ENCODE measurements around the gene EPYC.

The EPYC gene

DNA sequence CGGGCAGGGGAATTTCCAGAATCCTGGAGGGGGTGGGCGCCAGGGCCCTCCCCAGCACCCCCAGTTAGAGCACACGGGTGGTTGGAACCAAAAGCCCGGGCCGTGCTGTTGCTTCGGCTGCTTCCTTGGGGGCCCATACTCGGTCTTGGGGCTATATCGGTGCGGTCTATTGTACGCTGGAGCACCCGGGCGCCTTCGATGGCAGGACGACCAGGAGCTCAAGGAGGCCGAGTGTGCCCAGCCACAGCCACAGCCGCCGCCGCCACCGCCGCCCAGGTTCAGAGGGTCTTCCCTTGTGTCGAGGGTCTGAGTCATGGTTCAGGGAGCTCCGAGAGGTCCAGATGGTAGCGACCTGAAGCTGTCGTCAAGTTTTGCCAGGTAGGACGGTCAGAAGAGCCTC, 50.3 kb downstream of the EPYC start:
- no peak for DNase-seq

DNA sequence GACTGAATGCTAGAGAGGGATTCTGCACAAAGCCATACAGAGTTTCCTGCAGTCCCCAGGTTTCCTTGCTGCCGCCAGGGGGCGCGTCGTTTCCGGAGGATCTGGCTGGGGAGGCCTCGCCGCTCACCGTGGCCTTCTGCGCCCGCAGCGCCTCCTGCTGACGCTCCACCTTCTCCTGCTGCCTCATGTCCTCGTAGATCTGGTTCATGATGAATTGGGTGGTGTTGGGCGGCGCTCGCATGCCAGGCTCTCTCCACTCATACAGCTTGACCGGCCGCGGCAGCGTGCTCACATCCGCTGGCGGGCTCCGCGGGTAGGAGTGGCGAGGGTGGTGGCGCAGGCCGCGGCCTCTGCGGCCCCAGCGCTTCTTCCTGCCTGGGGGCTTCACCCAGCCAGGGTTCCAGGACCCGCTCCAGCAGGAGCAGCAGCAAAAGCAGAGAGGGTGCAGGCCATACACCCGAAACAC, 50.8 kb downstream of the EPYC start:
- DNase-seq, result no peak

DNA sequence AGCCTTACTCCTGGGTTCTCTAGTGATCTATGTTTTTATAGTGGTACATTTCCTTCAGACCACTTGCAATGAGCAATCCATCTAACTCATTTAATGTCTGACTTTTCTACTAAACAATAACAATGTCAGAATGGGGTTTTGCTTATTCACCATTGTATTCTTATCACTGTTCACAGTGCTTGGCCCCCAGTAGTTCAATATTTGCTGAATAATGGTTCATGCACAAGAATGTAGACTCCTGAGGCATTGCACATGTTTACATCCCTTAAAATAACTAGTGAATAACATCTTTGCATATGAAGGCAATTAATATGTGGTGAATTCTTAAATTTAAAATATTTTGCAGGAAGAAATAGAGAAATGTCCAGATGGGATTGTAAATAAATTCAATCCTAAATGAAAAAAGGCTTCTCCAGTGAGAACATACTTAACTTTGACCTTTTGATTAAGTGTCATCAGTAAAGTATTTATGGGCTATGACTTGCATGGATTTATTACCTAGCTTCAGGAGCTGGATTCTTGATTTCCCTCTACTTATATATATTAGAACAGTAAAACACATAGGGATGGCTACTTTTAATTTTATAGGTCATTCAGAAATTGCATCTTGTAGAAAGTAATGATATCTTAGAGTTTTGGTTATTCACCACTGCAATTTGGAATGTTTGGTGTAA, 53.2 kb downstream of the EPYC start:
- DNase-seq, result no peak

GRCh38 chr12:90947869-90948268, 56.9 kb downstream of the EPYC start:
- DNase-seq, result no peak

- DNase-seq, result no peak
These were observed 59.6 kb downstream of the EPYC start for GRCh38 chr12:90945070-90945649.

GRCh38 chr12:90943255-90943654, 61.5 kb downstream of the EPYC start:
- no peak for DNase-seq

DNA sequence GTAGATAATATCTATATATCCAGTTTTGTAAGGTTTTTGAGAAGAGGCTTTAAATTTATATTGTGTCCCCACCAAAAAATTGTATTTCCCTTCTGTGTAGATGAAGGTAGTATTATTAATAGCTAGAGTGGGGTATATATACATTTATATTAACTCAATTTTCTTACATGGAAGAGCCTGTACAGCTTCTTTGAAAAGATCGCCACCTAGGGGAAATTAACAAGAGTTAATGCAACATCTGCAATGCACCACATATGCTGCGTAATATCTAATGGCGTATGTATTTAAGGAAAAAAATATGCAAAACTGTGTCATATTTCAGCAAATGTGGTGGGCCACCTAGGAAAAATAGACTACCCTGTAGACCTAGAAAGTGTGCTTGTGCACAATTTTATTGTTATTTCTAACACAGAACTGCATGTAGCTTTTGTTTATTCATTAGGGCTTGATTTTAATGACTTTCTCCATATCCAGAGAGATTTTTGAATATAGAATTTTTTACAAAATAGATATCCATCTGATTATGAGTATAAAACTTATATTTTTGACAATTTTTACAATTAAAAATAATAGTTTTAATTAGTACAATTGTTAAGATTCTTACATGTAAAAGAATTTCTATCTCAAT, 63.8 kb downstream of the EPYC start:
- no peak for DNase-seq

DNA sequence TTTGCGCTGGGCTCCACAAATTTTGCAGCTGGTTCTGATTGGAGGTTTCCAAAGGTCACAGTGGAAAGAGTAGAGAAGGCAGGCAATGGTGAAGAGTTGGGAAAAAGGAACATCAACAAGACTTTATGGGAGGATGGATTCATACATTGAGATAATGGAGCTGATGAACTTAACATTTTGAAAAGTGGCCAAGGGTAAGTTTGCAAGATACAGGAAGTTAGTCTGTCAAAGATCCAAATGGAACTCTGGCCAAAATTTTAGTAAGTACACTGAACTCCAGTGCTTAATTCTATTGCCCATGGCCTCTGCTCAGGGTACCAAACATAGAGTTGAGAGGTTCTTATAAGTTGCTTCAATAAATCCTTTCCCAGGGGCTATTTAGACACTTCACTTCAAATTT, 65.4 kb downstream of the EPYC start:
- DNase-seq, result no peak

- no peak for DNase-seq
These were observed 66.3 kb downstream of the EPYC start for GRCh38 chr12:90938451-90938850.

GRCh38 chr12:90937651-90938050, 67.1 kb downstream of the EPYC start:
- no peak for DNase-seq

DNA sequence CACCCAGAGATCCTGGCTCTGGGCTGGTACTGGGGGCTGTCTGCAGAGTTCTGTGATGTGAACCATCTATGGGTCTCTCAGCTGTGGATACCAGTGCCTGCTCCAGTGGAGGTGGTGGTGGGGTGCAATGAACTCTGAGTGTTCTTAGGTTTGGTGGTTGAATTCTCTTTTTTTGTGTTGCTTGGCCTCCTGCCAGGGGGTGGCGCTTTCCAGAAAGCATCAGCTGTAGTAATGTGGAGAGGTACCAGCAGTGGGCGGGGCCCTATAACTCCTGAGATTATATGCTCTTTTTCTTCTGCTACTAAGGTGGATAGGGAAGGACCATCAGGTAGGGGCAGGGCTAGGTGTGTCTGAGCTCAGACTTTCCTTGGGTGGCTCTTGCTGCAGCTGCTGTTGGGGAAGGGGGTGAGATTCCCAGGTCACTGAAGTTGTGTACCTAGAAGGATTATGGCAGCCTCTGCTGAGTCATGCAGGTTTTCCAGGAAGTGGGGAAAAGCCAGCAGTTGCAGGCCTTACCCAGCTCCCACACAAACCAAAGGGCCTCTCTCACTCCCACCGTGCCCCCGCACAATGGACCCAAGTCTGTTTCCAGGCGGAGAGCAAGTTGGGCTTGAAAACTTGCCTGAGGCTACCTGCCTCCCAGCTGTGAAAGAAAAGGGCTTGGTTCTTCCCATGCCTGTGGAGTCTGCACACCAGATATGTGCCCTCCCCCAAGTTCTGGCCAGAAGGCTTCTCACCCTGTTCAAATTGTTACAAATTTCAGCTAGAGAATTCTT, 68.4 kb downstream of the EPYC start:
- no peak for DNase-seq

GRCh38 chr12:90925562-90925961, 79.2 kb downstream of the EPYC start:
- DNase-seq, result no peak

GRCh38 chr12:90924406-90924805, 80.4 kb downstream of the EPYC start:
- no peak for DNase-seq

DNA sequence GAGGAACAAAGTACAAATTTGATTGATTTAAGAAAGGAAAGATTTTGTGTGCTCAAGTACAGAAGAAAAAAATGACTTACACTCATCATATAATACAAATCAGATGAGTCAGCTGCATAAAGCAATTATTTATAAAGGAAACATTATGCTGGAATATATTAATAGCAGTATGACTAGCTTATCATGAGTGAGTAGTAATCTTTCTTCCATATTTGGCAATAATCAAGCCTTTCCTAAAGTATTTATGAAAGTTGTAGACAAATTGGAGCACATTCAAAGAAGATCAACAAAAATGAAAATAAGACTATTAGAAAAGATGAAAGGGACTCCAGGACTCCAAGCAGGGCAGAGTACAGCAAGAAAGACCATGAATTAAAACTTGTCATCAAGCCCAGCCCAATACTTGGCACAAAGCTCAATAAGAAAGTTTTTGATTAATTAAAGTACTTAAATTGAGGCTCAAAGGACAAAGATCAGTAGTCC, 82.6 kb downstream of the EPYC start:
- no peak for DNase-seq

- no peak for DNase-seq
These were observed 83.2 kb downstream of the EPYC start for GRCh38 chr12:90921536-90921935.

DNA sequence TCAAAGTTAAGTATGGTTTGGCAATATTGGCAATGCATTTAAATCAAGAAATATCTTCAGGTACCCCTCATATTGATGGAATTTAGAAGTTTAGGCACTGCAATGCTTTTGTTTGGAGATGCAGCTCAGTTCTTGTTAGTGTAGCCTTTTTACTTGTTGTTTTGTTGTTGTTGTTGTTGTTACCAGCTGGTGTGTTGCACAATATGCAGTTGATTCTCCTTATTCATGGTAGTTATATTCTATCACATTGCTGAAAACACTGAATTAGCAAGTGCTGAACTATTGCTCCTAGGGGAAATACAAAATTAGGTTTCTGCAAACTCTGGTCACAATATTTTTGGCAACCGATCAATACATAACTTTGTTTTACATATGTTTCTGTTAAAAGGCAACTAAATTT, 84.5 kb downstream of the EPYC start:
- no peak for DNase-seq

DNA sequence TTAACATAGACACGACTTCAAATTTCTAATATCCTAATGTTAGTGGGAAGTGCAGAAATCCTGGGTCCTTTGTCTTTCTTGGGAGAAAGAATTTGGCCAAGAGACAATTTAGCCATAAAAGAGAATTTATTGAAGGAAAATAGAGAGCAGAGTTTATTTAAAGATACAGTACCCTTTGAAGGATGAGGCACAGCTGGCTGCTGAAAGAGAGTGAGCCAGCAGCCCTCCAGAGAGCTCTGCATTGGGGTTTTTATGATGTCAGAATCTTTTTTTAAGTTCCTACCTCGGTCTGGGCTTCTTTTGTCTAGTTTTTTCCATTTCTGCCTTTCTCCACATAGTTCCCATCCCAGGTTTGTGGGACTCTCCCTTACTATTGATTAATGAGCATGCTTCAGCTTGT, 87.3 kb downstream of the EPYC start:
- no peak for DNase-seq

DNA sequence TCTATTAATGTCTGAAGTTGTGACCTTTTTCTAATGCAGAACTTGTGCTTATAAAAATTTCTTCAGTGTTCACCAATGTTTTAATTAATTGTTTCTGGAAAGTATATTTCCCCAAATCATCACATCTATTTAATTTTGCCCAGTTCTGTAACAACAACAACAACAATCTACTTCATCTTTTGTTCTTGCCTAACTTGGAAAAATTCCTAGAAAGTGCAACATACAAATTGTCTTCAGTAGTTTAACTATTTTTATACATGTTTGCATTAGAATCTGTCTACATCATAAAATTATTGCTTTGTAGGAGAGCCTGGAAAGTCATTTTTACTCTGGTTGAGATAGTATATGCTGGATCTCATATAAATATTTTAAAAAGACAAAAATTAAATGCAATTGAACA, 88.3 kb downstream of the EPYC start:
- DNase-seq, result no peak

DNA sequence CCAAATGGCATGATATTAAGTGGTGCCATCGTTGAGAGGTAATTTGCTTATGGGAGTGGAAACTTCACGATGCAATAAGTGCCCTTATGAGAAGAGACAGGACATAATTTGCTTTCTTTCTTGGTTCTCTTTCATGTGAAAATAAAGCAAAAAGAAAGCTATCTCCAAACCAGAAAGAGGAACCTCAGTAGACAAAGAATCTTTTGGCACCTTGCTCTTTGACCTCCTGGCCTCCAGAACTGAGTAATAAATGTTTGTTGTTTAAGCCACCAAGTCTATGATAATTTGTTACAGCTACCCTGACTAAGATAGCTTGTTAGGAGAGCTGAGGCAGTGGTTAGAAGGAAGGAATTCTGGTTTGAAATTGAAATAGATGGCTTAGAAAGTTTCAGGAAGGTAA, 89.4 kb downstream of the EPYC start:
- DNase-seq, result no peak

Measured in stimulated activated CD4-positive, alpha-beta T cell treated with anti-CD3 and anti-CD28 coated beads, Interleukin-4, amount 100 ng/mL, for 24 hours (primary cell).